SK-N-SH (cell line): ENCODE data around the gene S1PR2. TPM values are rescaled to one million over a fixed set of nuclear protein-coding genes. Genes with fewer than 3 reads are reported as not detected.

Source experiments
- CTCF ChIA-PET: fragments of 300-600, 350-600 bp; formaldehyde crosslinking; extraction: SDS; loops from one replicate; lab custom pipeline; 2021; lab: Yijun Ruan, JAX
- POLR2A ChIA-PET: fragments of 350-600 bp; sonication (Branson Sonifier 250); formaldehyde crosslinking; extraction: SDS; loops from one replicate; lab custom pipeline; 2020; ENCODE audit warnings: antibody characterized with exemption, inconsistent platforms; lab: Yijun Ruan, JAX
- DNase-seq: peaks from one replicate; pipeline ENCODE4 v3.0.0; 2012
- H2AFZ ChIP-seq: fragments of 200-600 bp; sonication (generic); 2 replicates; pipeline ENCODE4 v1.8.1; 2016; ENCODE audit warnings: antibody characterized with exemption, mild to moderate bottlenecking, low read depth
- H3F3A ChIP-seq: fragments of 200-600 bp; sonication (generic); replicated peaks from 2 replicates; pipeline ENCODE3; 2016; ENCODE audit warnings: antibody characterized with exemption, mild to moderate bottlenecking; ENCODE audit not compliant: insufficient read depth
- H3K27ac ChIP-seq, 2 experiments: fragments of 200-500 bp in 1 of 2; fragments of 200-600 bp in 1 of 2; sonication (Bioruptor generic) in 1 of 2; sonication (generic), shearing (Covaris generic) in 1 of 2; 2 replicates each; pipeline versions ENCODE4 v1.5.1 to v1.6.1; 2014 to 2016; ENCODE audit warnings: low read depth in 2 of 2, inconsistent platforms in 1 of 2, low read length in 1 of 2, mild to moderate bottlenecking in 1 of 2, mixed read lengths in 1 of 2
- H3K27me3 ChIP-seq: fragments of 200-600 bp; sonication (generic), shearing (Covaris generic); 2 replicates; pipeline ENCODE4 v1.6.1; 2016; ENCODE audit warnings: mixed run types; ENCODE audit not compliant: insufficient read depth
- H3K36me3 ChIP-seq, 2 experiments: fragments of 200-500 bp in 1 of 2; fragments of 200-600 bp in 1 of 2; sonication (Bioruptor generic) in 1 of 2; sonication (generic) in 1 of 2; replicated peaks in 1 of 2; 2 replicates each; pipeline versions ENCODE3 to v1.5.1; 2014 to 2016; ENCODE audit warnings: low read length in 1 of 2, mild to moderate bottlenecking in 1 of 2; ENCODE audit not compliant: insufficient read depth in 2 of 2, control insufficient read depth in 1 of 2
- H3K4me1 ChIP-seq, 2 experiments: fragments of 200-500 bp in 1 of 2; fragments of 200-600 bp in 1 of 2; sonication (Bioruptor generic) in 1 of 2; sonication (generic), shearing (Covaris generic) in 1 of 2; 2 replicates each; pipeline versions ENCODE4 v1.5.1 to v1.6.1; 2014 to 2016; ENCODE audit warnings: low read depth in 1 of 2, low read length in 1 of 2, mixed run types in 1 of 2; ENCODE audit not compliant: insufficient read depth in 2 of 2, control insufficient read depth in 1 of 2
- H3K4me2 ChIP-seq: fragments of 200-600 bp; sonication (generic), shearing (Covaris generic); 2 replicates; pipeline ENCODE4 v1.6.1; 2017; ENCODE audit warnings: mixed run types
- H3K4me3 ChIP-seq, 2 experiments: fragments of 200-500 bp in 1 of 2; fragments of 200-600 bp in 1 of 2; sonication (Bioruptor generic) in 1 of 2; sonication (generic), shearing (Covaris generic) in 1 of 2; 2 replicates each; pipeline versions ENCODE4 v1.5.1 to v1.8.1; 2014 to 2016; ENCODE audit warnings: low read depth in 2 of 2, inconsistent platforms in 1 of 2, low read length in 1 of 2, mild to moderate bottlenecking in 1 of 2, mixed read lengths in 1 of 2, moderate library complexity in 1 of 2
- H3K79me2 ChIP-seq: fragments of 200-600 bp; sonication (generic); 2 replicates; pipeline ENCODE4 v1.8.1; 2017; ENCODE audit warnings: mild to moderate bottlenecking; ENCODE audit not compliant: insufficient read depth
- H3K9ac ChIP-seq: fragments of 200-600 bp; sonication (generic); 2 replicates; pipeline ENCODE4 v1.6.1; 2017; ENCODE audit warnings: mixed run types
- H3K9me2 ChIP-seq: fragments of 200-600 bp; sonication (generic); 2 replicates; pipeline ENCODE4 v1.6.1; 2017; ENCODE audit warnings: mixed run types
- H3K9me3 ChIP-seq: fragments of 200-600 bp; sonication (generic); 2 replicates; pipeline ENCODE4 v1.6.1; 2017; ENCODE audit warnings: mixed run types, mild to moderate bottlenecking, moderate library complexity
- H4K20me1 ChIP-seq: fragments of 200-600 bp; sonication (generic); 2 replicates; pipeline ENCODE4 v1.6.1; 2017; ENCODE audit warnings: mild to moderate bottlenecking, mixed run types; ENCODE audit not compliant: insufficient read depth
- CHD2 ChIP-seq: fragments of 150-350 bp; IDR thresholded peaks from 2 replicates; pipeline ENCODE4 v1.6.1; 2018; ENCODE audit warnings: low read length; ENCODE audit not compliant: partially characterized antibody
- CTCF ChIP-seq: fragments of 200-600 bp; sonication (generic); IDR thresholded peaks from 2 replicates; pipeline ENCODE4 v1.6.1; 2017; ENCODE audit warnings: antibody characterized with exemption, mild to moderate bottlenecking, moderate library complexity
- ELF1 ChIP-seq: IDR thresholded peaks from 2 replicates; pipeline ENCODE4 v1.4.0; 2012
- FOXJ3 ChIP-seq: sonication (generic); formaldehyde crosslinking; IDR thresholded peaks from 2 replicates; pipeline ENCODE4 v1.5.1; 2020; ENCODE audit warnings: mild to moderate bottlenecking, missing genetic modification reagents
- FOXM1 ChIP-seq: IDR thresholded peaks from 2 replicates; pipeline ENCODE4 v1.4.0; 2012; ENCODE audit warnings: low read depth, mild to moderate bottlenecking
- GABPA ChIP-seq: IDR thresholded peaks from 2 replicates; pipeline ENCODE4 v1.4.0; 2012; ENCODE audit warnings: low read depth, mild to moderate bottlenecking
- JUND ChIP-seq: IDR thresholded peaks from 2 replicates; pipeline ENCODE4 v1.4.0; 2012
- MAX ChIP-seq: IDR thresholded peaks from 2 replicates; pipeline ENCODE4 v1.4.0; 2012; ENCODE audit warnings: low read depth
- MXI1 ChIP-seq: IDR thresholded peaks from 2 replicates; pipeline ENCODE4 v1.6.1; 2012; ENCODE audit warnings: mild to moderate bottlenecking, low read depth, low read length, improper control_type of control experiment
- NRF1 ChIP-seq: IDR thresholded peaks from 2 replicates; pipeline ENCODE4 v1.6.1; 2012; ENCODE audit warnings: low read depth, mild to moderate bottlenecking, low read length
- PBX3 ChIP-seq: IDR thresholded peaks from 2 replicates; pipeline ENCODE4; 2012
- POLR2AphosphoS5 ChIP-seq: IDR thresholded peaks from 2 replicates; pipeline ENCODE4 v1.6.1; 2012; ENCODE audit warnings: low read depth, low read length
- RAD21 ChIP-seq: IDR thresholded peaks from 2 replicates; pipeline ENCODE4 v1.6.1; 2012; ENCODE audit warnings: mild to moderate bottlenecking, low read length
- RFX5 ChIP-seq: IDR thresholded peaks from 2 replicates; pipeline ENCODE4 v1.6.1; 2012; ENCODE audit warnings: mild to moderate bottlenecking, improper control_type of control experiment, low read length
- SIN3A ChIP-seq: IDR thresholded peaks from 2 replicates; pipeline ENCODE4 v1.6.1; 2012; ENCODE audit warnings: low read depth, mild to moderate bottlenecking, low read length, moderate library complexity, borderline replicate concordance
- TAF1 ChIP-seq: IDR thresholded peaks from 2 replicates; pipeline ENCODE4 v1.6.1; 2012; ENCODE audit warnings: low read depth, mild to moderate bottlenecking, low read length, moderate library complexity, borderline replicate concordance
- TCF12 ChIP-seq: IDR thresholded peaks from 2 replicates; pipeline ENCODE4 v1.4.0; 2012
- TEAD4 ChIP-seq: IDR thresholded peaks from 2 replicates; pipeline ENCODE4 v1.4.0; 2012; ENCODE audit warnings: mild to moderate bottlenecking, borderline replicate concordance; ENCODE audit not compliant: insufficient read depth
- USF1 ChIP-seq: IDR thresholded peaks from 2 replicates; pipeline ENCODE4 v1.4.0; 2012; ENCODE audit warnings: low read depth, borderline replicate concordance
- ZBTB33 ChIP-seq: IDR thresholded peaks from 2 replicates; pipeline ENCODE4 v1.4.0; 2012; ENCODE audit warnings: low read depth, borderline replicate concordance
- WGBS: methylation state at CpG from one replicate; pipeline ENCODE4 v1.1.6; 2017; ENCODE audit warnings: low lambda C conversion rate; 5-methylcytosine and 5-hydroxymethylcytosine counted together
- polyA plus RNA-seq, 3 experiments: library from polyadenylated mRNA; depleted of rRNA; stranded (reverse); fragments of >200 nt; gene quantifications; 2 replicates each; pipeline ENCODE4 v1.2.3, GENCODE V29; 2012

Gene S1PR2
- polyA plus RNA-seq, 1 of the 3 experiments (the other 2 are of a cell fraction), result 3.6 TPM

GRCh38 chr19:10251792-10252694 is 20.9 kb upstream of the S1PR2 start, which contains the start of gene MRPL4:
Gene MRPL4 (plus strand): TSS chr19:10252214. CDS start chr19:10252254, 40 bp downstream.
- peak; percentile 94 for DNase-seq
- peaks cover 0 to 5% of the 10 kb centered on the region in 2 experiments; a peak in 1 of 4 replicates for H3K4me1 ChIP-seq
- TF ChIP-seq MAX (peak; percentile 90), JUND (no peak), USF1 (0 out of 2 replicates have a peak, but pooled peaks have one; percentile 11), SIN3A (no peak), CTCF (no peak), FOXJ3 (peak; percentile 45; the same call in 1 of the 2 replicates), ELF1 (peak; percentile 78), TAF1 (peak; percentile 65; the same call in 1 of the 2 replicates), POLR2AphosphoS5 (peak; percentile 85), PBX3 (0 out of 2 replicates have a peak, but pooled peaks have one; percentile 6), RAD21 (no peak), ZBTB33 (peak; percentile 79; the same call in 1 of the 2 replicates), RFX5 (peak; percentile 52; the same call in 1 of the 2 replicates), TEAD4 (no peak), GABPA (peak; percentile 54), TCF12 (no peak; the same call in 1 of the 2 replicates), NRF1 (peak; percentile 43), CHD2 (peak; percentile 91), MXI1 (peak; percentile 97), FOXM1 (no peak)
- no peaks in the 10 kb centered on the region for H3K27me3 ChIP-seq
- ChIA-PET POLR2A (interaction anchor here (0.6 to 1.0 kb wide), 3 partner anchors 23 to 135 kb away, joined by 3 to 4 read pairs (median 3); no protein-coding TSS in a partner anchor), CTCF (interaction anchor here (0.6 to 3.1 kb wide), 5 partner anchors 18 to 251 kb away, joined by 3 to 38 read pairs (median 8); no protein-coding TSS in a partner anchor)
- no peaks in the 10 kb centered on the region for H4K20me1 ChIP-seq
- H3K27ac ChIP-seq, result peak within 1 kb of the TSS; percentile 63 to 83
- H3K4me3 ChIP-seq, result peak within 1 kb of the TSS; percentile 67 to 69
- peaks cover 0 to 9% of the 10 kb centered on the region in 2 experiments for H3K36me3 ChIP-seq
- peak within 1 kb of the TSS; percentile 82 for H2AFZ ChIP-seq
- no peaks in the 10 kb centered on the region for H3K9me2 ChIP-seq
- peak within 1 kb of the TSS; percentile 96 for H3K4me2 ChIP-seq
- peaks cover 5% of the 10 kb centered on the region for H3F3A ChIP-seq
- under 1% methylated on average over 12 of the region's 77 CpGs for WGBS
- peak within 1 kb of the TSS; percentile 87 for H3K9ac ChIP-seq
- H3K79me2 ChIP-seq, result peaks cover 21% of the 10 kb centered on the region
- no peaks in the 10 kb centered on the region for H3K9me3 ChIP-seq
